K562 (cell line): ENCODE results near the gene ITGA7.

Experiments used
- SIN3A ChIP-seq, 2 experiments: fragments of 150-350 bp in 1 of 2; IDR thresholded peaks; 2 replicates each; pipeline ENCODE4 v1.6.1; 2011 to 2016; ENCODE audit warnings: borderline replicate concordance in 2 of 2, low read depth in 2 of 2, low read length in 2 of 2, mild to moderate bottlenecking in 2 of 2, moderate library complexity in 2 of 2; ENCODE audit not compliant: control insufficient read depth in 1 of 2
- SMARCE1 ChIP-seq: fragments of 450-650 bp; IDR thresholded peaks from 2 replicates; pipeline ENCODE4 v1.7.1; 2016; ENCODE audit warnings: mild to moderate bottlenecking
- SNIP1 ChIP-seq: fragments of 450-650 bp; IDR thresholded peaks from 2 replicates; pipeline ENCODE4 v1.7.1; 2017; ENCODE audit warnings: low read depth, mild to moderate bottlenecking
- SREBF2 ChIP-seq: sonication (generic); formaldehyde crosslinking; IDR thresholded peaks from 2 replicates; pipeline ENCODE4 v1.4.0; 2020; ENCODE audit warnings: mild to moderate bottlenecking, missing genetic modification reagents
- USF2 ChIP-seq: sonication (generic); formaldehyde crosslinking; IDR thresholded peaks from 2 replicates; pipeline ENCODE4 v1.5.0; 2020; ENCODE audit warnings: missing genetic modification reagents
- ZNF175 ChIP-seq: fragments of 200-800 bp; sonication (Bioruptor generic); IDR thresholded peaks from 2 replicates; pipeline ENCODE4 v1.6.1; 2016; ENCODE audit warnings: low read depth, mild to moderate bottlenecking, missing genetic modification characterization, missing compliant biosample characterization

- TF ChIP-seq SREBF2 (CRISPR knock-in tag) (no peak), USF2 (CRISPR knock-in tag) (no peak), SIN3A (IDR thresholded peaks at IDR 0.05; ENCODE audit: borderline replicate concordance in 2 of 2, control insufficient read depth in 1 of 2, low read depth in 2 of 2, low read length in 2 of 2) (no peak), ZNF175 (CRISPR knock-in tag) (no peak), SMARCE1 (no peak), SNIP1 (no peak)
These were observed 60.7 kb downstream of the ITGA7 start for GRCh38 chr12:55647027-55647426.
